Central memory CD8-positive, alpha-beta T cell (primary cell): ENCODE measurements around the gene AFDN.

ENCODE experiments used
- ATAC-seq: fragments of 150-1000 bp; cut with Tn5 transposase; replicated peaks from 2 replicates; pipeline ENCODE4 v1.10.0; 2022; ENCODE audit warnings: mild to moderate bottlenecking, moderate FRiP score, moderate number of reproducible peaks; ENCODE audit not compliant: poor library complexity, severe bottlenecking; ENCODE audit errors: extremely low read depth
- DNase-seq, 2 donors: peaks; one replicate each; pipeline ENCODE4 v3.0.0; 2021; ENCODE audit warnings: low spot score in 2 of 2
- H3K27ac Mint-ChIP-seq: one replicate; pipeline ENCODE4 v1.8.0; 2022; ENCODE audit warnings: low read depth, mild to moderate bottlenecking, moderate library complexity, mixed read lengths
- H3K27me3 Mint-ChIP-seq: one replicate; pipeline ENCODE4 v1.8.0; 2022; ENCODE audit warnings: mixed read lengths
- H3K36me3 Mint-ChIP-seq: one replicate; pipeline ENCODE4 v1.8.0; 2022; ENCODE audit warnings: mild to moderate bottlenecking, moderate library complexity, mixed read lengths; ENCODE audit not compliant: insufficient read depth
- H3K4me1 Mint-ChIP-seq: one replicate; pipeline ENCODE4 v1.8.0; 2022; ENCODE audit warnings: mixed read lengths
- H3K4me3 Mint-ChIP-seq: one replicate; pipeline ENCODE4 v1.8.0; 2022; ENCODE audit warnings: mild to moderate bottlenecking, moderate library complexity, mixed read lengths
- H3K9me3 Mint-ChIP-seq: one replicate; pipeline ENCODE4 v1.8.0; 2022; ENCODE audit warnings: mixed read lengths

AFDN gene

GRCh38 chr6:167882244-167882643 is 55.5 kb downstream of the AFDN start:
- H3K27me3 Mint-ChIP-seq, result no peaks in the 10 kb centered on the region
- no peaks in the 10 kb centered on the region for H3K4me1 Mint-ChIP-seq
- no peak for ATAC-seq

GRCh38 chr6:167888098-167888497 is 61.4 kb downstream of the AFDN start:
- H3K27me3 Mint-ChIP-seq, result no peaks in the 10 kb centered on the region
- DNase-seq (no peak), ATAC-seq (no peak)
- H3K4me3 Mint-ChIP-seq, result no peak overlapping the region
- H3K27ac Mint-ChIP-seq, result no peak overlapping the region
- no peaks in the 10 kb centered on the region for H3K9me3 Mint-ChIP-seq
- peaks cover 5% of the 10 kb centered on the region for H3K36me3 Mint-ChIP-seq
- no peaks in the 10 kb centered on the region for H3K4me1 Mint-ChIP-seq

More at GRCh38 chr6:167882244-167882643, 55.5 kb downstream of the AFDN start:
- no peak overlapping the region for H3K27ac Mint-ChIP-seq
- H3K9me3 Mint-ChIP-seq, result no peaks in the 10 kb centered on the region
- no peak overlapping the region for H3K4me3 Mint-ChIP-seq
- peaks cover 5% of the 10 kb centered on the region for H3K36me3 Mint-ChIP-seq
- no peak for DNase-seq

- no peak for ATAC-seq
- Mint-ChIP-seq H3K9me3 (no peaks in the 10 kb centered on the region), H3K36me3 (peaks cover 3% of the 10 kb centered on the region), H3K4me1 (no peaks in the 10 kb centered on the region), H3K27ac (no peak overlapping the region), H3K27me3 (no peaks in the 10 kb centered on the region), H3K4me3 (no peak overlapping the region)
- DNase-seq, result no peak
Observed at GRCh38 chr6:167892835-167893815, 66.4 kb downstream of the AFDN start.

- Mint-ChIP-seq H3K27me3 (no peaks in the 10 kb centered on the region), H3K9me3 (no peaks in the 10 kb centered on the region), H3K36me3 (peaks cover 3% of the 10 kb centered on the region), H3K4me3 (no peak overlapping the region), H3K4me1 (no peaks in the 10 kb centered on the region), H3K27ac (no peak overlapping the region)
- ATAC-seq, result no peak
- no peak for DNase-seq
Observed at GRCh38 chr6:167894965-167895364, 68.3 kb downstream of the AFDN start.

- ATAC-seq (no peak), DNase-seq (no peak)
- Mint-ChIP-seq H3K4me1 (no peaks in the 10 kb centered on the region), H3K9me3 (no peaks in the 10 kb centered on the region), H3K4me3 (no peak overlapping the region), H3K27ac (no peak overlapping the region), H3K36me3 (no peaks in the 10 kb centered on the region), H3K27me3 (no peaks in the 10 kb centered on the region)
Observed at GRCh38 chr6:167896648-167897047, 69.9 kb downstream of the AFDN start.

- no peak overlapping the region for H3K27ac Mint-ChIP-seq
Observed at GRCh38 chr6:167898673-167899311, 72.1 kb downstream of the AFDN start.

GRCh38 chr6:167904791-167905190 is 78.1 kb downstream of the AFDN start:
- Mint-ChIP-seq H3K4me1 (no peaks in the 10 kb centered on the region), H3K4me3 (no peak overlapping the region), H3K9me3 (no peaks in the 10 kb centered on the region), H3K27me3 (no peaks in the 10 kb centered on the region), H3K36me3 (peaks cover 1% of the 10 kb centered on the region), H3K27ac (no peak overlapping the region)
- ATAC-seq, result no peak
- no peak for DNase-seq

More at GRCh38 chr6:167898673-167899311, 72.1 kb downstream of the AFDN start:
- Mint-ChIP-seq H3K9me3 (no peaks in the 10 kb centered on the region), H3K4me1 (no peaks in the 10 kb centered on the region), H3K36me3 (peaks cover under 1% of the 10 kb centered on the region), H3K27me3 (no peaks in the 10 kb centered on the region), H3K4me3 (no peak overlapping the region)
- ATAC-seq (no peak), DNase-seq (no peak)

- ATAC-seq, result no peak
- H3K27ac Mint-ChIP-seq, result no peak overlapping the region
- no peaks in the 10 kb centered on the region for H3K27me3 Mint-ChIP-seq
- peaks cover 3% of the 10 kb centered on the region for H3K36me3 Mint-ChIP-seq
- no peak overlapping the region for H3K4me3 Mint-ChIP-seq
- no peaks in the 10 kb centered on the region for H3K9me3 Mint-ChIP-seq
- H3K4me1 Mint-ChIP-seq, result no peaks in the 10 kb centered on the region
- no peak for DNase-seq
Observed at GRCh38 chr6:167906899-167907298, 80.2 kb downstream of the AFDN start.

GRCh38 chr6:167907837-167908681 is 81.3 kb downstream of the AFDN start:
- Mint-ChIP-seq H3K27me3 (no peaks in the 10 kb centered on the region), H3K4me3 (no peak overlapping the region), H3K9me3 (no peaks in the 10 kb centered on the region), H3K4me1 (no peaks in the 10 kb centered on the region), H3K27ac (no peak overlapping the region), H3K36me3 (peaks cover 3% of the 10 kb centered on the region)
- DNase-seq, result no peak
- ATAC-seq, result no peak

- H3K27ac Mint-ChIP-seq, result no peak overlapping the region
- DNase-seq (no peak), ATAC-seq (no peak)
- H3K27me3 Mint-ChIP-seq, result no peaks in the 10 kb centered on the region
- H3K36me3 Mint-ChIP-seq, result peaks cover 1% of the 10 kb centered on the region
- H3K9me3 Mint-ChIP-seq, result no peaks in the 10 kb centered on the region
- H3K4me3 Mint-ChIP-seq, result no peak overlapping the region
- H3K4me1 Mint-ChIP-seq, result no peaks in the 10 kb centered on the region
Observed at GRCh38 chr6:167910007-167910406, 83.3 kb downstream of the AFDN start.

- ATAC-seq (no peak), DNase-seq (no peak)
- no peaks in the 10 kb centered on the region for H3K27me3 Mint-ChIP-seq
- no peaks in the 10 kb centered on the region for H3K9me3 Mint-ChIP-seq
- H3K4me3 Mint-ChIP-seq, result no peak overlapping the region
- H3K4me1 Mint-ChIP-seq, result no peaks in the 10 kb centered on the region
- H3K36me3 Mint-ChIP-seq, result peaks cover 1% of the 10 kb centered on the region
- no peak overlapping the region for H3K27ac Mint-ChIP-seq
Observed at GRCh38 chr6:167910652-167911051, 83.9 kb downstream of the AFDN start.

GRCh38 chr6:167912494-167912893 is 85.8 kb downstream of the AFDN start:
- H3K36me3 Mint-ChIP-seq, result peaks cover 7% of the 10 kb centered on the region
- no peaks in the 10 kb centered on the region for H3K9me3 Mint-ChIP-seq
- no peak for ATAC-seq
- no peak for DNase-seq
- no peaks in the 10 kb centered on the region for H3K4me1 Mint-ChIP-seq
- no peak overlapping the region for H3K27ac Mint-ChIP-seq
- H3K27me3 Mint-ChIP-seq, result no peaks in the 10 kb centered on the region
- no peak overlapping the region for H3K4me3 Mint-ChIP-seq
